NCI-H128 (cell line): Measurements from ENCODE around the gene ATP10B.

Experiments
- DNase-seq: peaks from one replicate; lab custom pipeline; 2025; ENCODE audit not compliant: unreplicated experiment; lab: John Stamatoyannopoulos, UW

Gene ATP10B

GRCh38 chr5:160520609-160521391 is 331.2 kb downstream of the ATP10B start:
- DNase-seq, result no peak

GRCh38 chr5:160516696-160517530 is 335.1 kb downstream of the ATP10B start:
- no peak for DNase-seq

- DNase-seq, result no peak
Measured at GRCh38 chr5:160514866-160515265, 337.1 kb downstream of the ATP10B start.

GRCh38 chr5:160514191-160514590 is 337.8 kb downstream of the ATP10B start:
- DNase-seq, result no peak

GRCh38 chr5:160513485-160513884 is 338.5 kb downstream of the ATP10B start:
- no peak for DNase-seq
